ENCODE data around the gene KIF5A.
"Not testable (repeated sequence)": the region's sequence is repeated elsewhere in the genome, so short reads cannot be mapped to it uniquely, and the experiment has no call there.

Gene KIF5A

GRCh38 chr12:57584690-57585089 is 34.8 kb downstream of the KIF5A start:
- DNase-seq (ENCODE audit: low spot score): no peak

GRCh38 chr12:57585156-57585555 is 35.3 kb downstream of the KIF5A start:
- DNase-seq (ENCODE audit: low spot score): no peak

- DNase-seq (ENCODE audit: low spot score): no peak
These were observed 36.3 kb downstream of the KIF5A start for GRCh38 chr12:57586128-57586527.

GRCh38 chr12:57586832-57587429 is 37.1 kb downstream of the KIF5A start:
- DNase-seq (ENCODE audit: low spot score): no peak

- not testable (repeated sequence) for DNase-seq (ENCODE audit: low spot score)
These were observed 39.2 kb downstream of the KIF5A start for GRCh38 chr12:57588951-57589610.

- no peak for DNase-seq (ENCODE audit: low spot score)
These were observed 40.6 kb downstream of the KIF5A start for GRCh38 chr12:57590479-57590863.

- peak; percentile 85 for DNase-seq (ENCODE audit: low spot score)
These were observed 41.3 kb downstream of the KIF5A start, which contains the start of gene PIP4K2C for GRCh38 chr12:57590864-57591781. PIP4K2C (plus strand) TSS chr12:57591192; CDS start chr12:57591290, 98 bp downstream.

GRCh38 chr12:57591782-57592325 is 42.0 kb downstream of the KIF5A start:
- no peak for DNase-seq (ENCODE audit: low spot score)

- no peak for DNase-seq (ENCODE audit: low spot score)
These were observed 42.8 kb downstream of the KIF5A start for GRCh38 chr12:57592551-57593165.

GRCh38 chr12:57593187-57593586 is 43.3 kb downstream of the KIF5A start:
- no peak for DNase-seq (ENCODE audit: low spot score)

- DNase-seq (ENCODE audit: low spot score): no peak
These were observed 50.6 kb downstream of the KIF5A start for GRCh38 chr12:57600395-57600794.

GRCh38 chr12:57602544-57602943 is 52.7 kb downstream of the KIF5A start:
- no peak for DNase-seq (ENCODE audit: low spot score)

GRCh38 chr12:57603324-57603723 is 53.5 kb downstream of the KIF5A start:
- DNase-seq (ENCODE audit: low spot score): no peak

GRCh38 chr12:57603815-57604453 is 54.1 kb downstream of the KIF5A start:
- DNase-seq (ENCODE audit: low spot score): no peak

GRCh38 chr12:57604454-57604991 is 54.7 kb downstream of the KIF5A start, which contains the start of gene DTX3:
DTX3 (plus strand) TSS chr12:57604824; CDS start chr12:57606518, 1,694 bp downstream.
- DNase-seq (ENCODE audit: low spot score): no peak

GRCh38 chr12:57604992-57605810 is 55.4 kb downstream of the KIF5A start:
- no peak for DNase-seq (ENCODE audit: low spot score)

GRCh38 chr12:57605811-57606311 is 56.0 kb downstream of the KIF5A start:
- no peak for DNase-seq (ENCODE audit: low spot score)

GRCh38 chr12:57606399-57606798 is 56.6 kb downstream of the KIF5A start:
- DNase-seq (ENCODE audit: low spot score): no peak

GRCh38 chr12:57606821-57607220 is 57.0 kb downstream of the KIF5A start:
- no peak for DNase-seq (ENCODE audit: low spot score)
